Progenitor cell of endocrine pancreas (in vitro differentiated cells): Measurements from ENCODE around the gene CELF3. TPM values are rescaled to one million over a fixed set of nuclear protein-coding genes. Genes with fewer than 3 reads are reported as not detected.

Experiments
- DNase-seq: peaks from one replicate; pipeline ENCODE4 v3.0.0; 2021; ENCODE audit warnings: low spot score; ENCODE audit not compliant: unreplicated experiment
- H3K27ac Mint-ChIP-seq: 2 replicates; pipeline ENCODE4 v1.8.0; 2021; ENCODE audit warnings: mild to moderate bottlenecking, moderate library complexity, mixed read lengths
- H3K27me3 Mint-ChIP-seq: 2 replicates; pipeline ENCODE4 v1.8.0; 2021; ENCODE audit warnings: mixed read lengths
- H3K36me3 Mint-ChIP-seq: 2 replicates; pipeline ENCODE4 v1.8.0; 2022; ENCODE audit warnings: mixed read lengths; ENCODE audit not compliant: insufficient read depth
- H3K4me1 Mint-ChIP-seq: 2 replicates; pipeline ENCODE4 v1.8.0; 2021; ENCODE audit warnings: low read depth, mixed read lengths
- H3K4me3 Mint-ChIP-seq: 2 replicates; pipeline ENCODE4 v1.8.0; 2021; ENCODE audit warnings: low read depth, mild to moderate bottlenecking, moderate library complexity, mixed read lengths
- H3K9me3 Mint-ChIP-seq: 2 replicates; pipeline ENCODE4 v1.8.0; 2021; ENCODE audit warnings: low read depth, mixed read lengths
- total RNA-seq: library from RNA; stranded (reverse); gene quantifications from 2 replicates; pipeline ENCODE4 v1.2.1, GENCODE V29; 2021
- TF ChIP-seq, protein P1 (sequence below): fragments of 200-600 bp; sonication (generic); IDR thresholded peaks from one replicate; pipeline ENCODE4 v1.5.0; 2021; ENCODE audit warnings: antibody characterized with exemption, mild to moderate bottlenecking; ENCODE audit not compliant: unreplicated experiment

CELF3 gene
- total RNA-seq, 1 donor from 2014 or later = 22.6 TPM

GRCh38 chr1:151668090-151668489, 48.5 kb downstream of the CELF3 start:
- TF ChIP-seq, protein P1, sequence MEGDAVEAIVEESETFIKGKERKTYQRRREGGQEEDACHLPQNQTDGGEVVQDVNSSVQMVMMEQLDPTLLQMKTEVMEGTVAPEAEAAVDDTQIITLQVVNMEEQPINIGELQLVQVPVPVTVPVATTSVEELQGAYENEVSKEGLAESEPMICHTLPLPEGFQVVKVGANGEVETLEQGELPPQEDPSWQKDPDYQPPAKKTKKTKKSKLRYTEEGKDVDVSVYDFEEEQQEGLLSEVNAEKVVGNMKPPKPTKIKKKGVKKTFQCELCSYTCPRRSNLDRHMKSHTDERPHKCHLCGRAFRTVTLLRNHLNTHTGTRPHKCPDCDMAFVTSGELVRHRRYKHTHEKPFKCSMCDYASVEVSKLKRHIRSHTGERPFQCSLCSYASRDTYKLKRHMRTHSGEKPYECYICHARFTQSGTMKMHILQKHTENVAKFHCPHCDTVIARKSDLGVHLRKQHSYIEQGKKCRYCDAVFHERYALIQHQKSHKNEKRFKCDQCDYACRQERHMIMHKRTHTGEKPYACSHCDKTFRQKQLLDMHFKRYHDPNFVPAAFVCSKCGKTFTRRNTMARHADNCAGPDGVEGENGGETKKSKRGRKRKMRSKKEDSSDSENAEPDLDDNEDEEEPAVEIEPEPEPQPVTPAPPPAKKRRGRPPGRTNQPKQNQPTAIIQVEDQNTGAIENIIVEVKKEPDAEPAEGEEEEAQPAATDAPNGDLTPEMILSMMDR = no peak
- DNase-seq = no peak
- no peak overlapping the region for H3K4me3 Mint-ChIP-seq
- H3K9me3 Mint-ChIP-seq = peaks cover 16% of the 10 kb centered on the region
- H3K4me1 Mint-ChIP-seq = no peaks in the 10 kb centered on the region
- no peaks in the 10 kb centered on the region for H3K27me3 Mint-ChIP-seq
- peaks cover 36% of the 10 kb centered on the region for H3K36me3 Mint-ChIP-seq
- no peak overlapping the region for H3K27ac Mint-ChIP-seq

DNA sequence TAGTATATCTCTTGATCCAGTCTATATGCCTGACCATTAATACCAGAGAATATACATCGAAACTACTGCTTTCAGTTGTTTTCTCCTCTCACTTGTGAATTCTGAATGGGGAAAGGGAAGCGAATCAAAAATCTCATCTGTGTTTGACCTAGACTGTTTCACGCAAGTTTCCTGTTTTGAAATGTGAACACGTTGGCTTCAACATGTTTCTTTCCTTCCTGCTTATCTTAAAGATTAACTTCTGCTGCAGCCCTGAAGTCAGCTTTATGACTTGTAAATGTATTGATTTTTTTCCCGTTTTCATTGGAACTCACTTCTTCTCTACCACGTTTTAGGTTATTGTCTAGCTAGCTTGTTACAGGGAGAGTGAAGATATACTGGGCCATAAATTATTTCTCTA, 54.9 kb downstream of the CELF3 start:
- H3K4me3 Mint-ChIP-seq = no peak overlapping the region
- H3K4me1 Mint-ChIP-seq = peaks cover 5% of the 10 kb centered on the region
- H3K36me3 Mint-ChIP-seq = peaks cover 19% of the 10 kb centered on the region
- no peaks in the 10 kb centered on the region for H3K9me3 Mint-ChIP-seq
- no peak for DNase-seq
- TF ChIP-seq, protein P1 = no peak
- H3K27me3 Mint-ChIP-seq = no peaks in the 10 kb centered on the region
- H3K27ac Mint-ChIP-seq = peak overlapping the region; percentile 17

DNA sequence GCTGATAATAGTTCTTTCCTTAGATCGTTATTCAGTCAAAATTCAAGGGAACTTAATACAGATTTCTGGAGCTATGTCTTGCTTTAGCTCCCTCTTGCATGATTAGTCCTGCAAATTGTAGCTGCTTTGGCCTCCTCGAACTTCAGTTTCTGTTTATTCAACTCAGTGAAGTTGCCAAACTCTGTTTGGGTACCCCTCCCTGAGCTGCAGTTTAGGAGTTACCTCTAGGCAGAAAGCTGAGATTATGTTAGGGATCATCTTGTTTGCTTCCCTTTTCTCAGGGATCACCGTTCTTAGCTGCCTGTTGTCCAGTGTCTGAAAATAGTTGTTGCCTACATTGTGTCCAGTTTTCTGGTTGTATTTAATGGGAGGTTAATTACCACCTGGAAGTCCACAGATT, 61.2 kb downstream of the CELF3 start:
- Mint-ChIP-seq H3K27ac (peak overlapping the region; percentile 76), H3K4me3 (no peak overlapping the region), H3K4me1 (peaks cover 14% of the 10 kb centered on the region), H3K9me3 (peaks cover 4% of the 10 kb centered on the region), H3K27me3 (no peaks in the 10 kb centered on the region), H3K36me3 (peaks cover 29% of the 10 kb centered on the region)
- DNase-seq = no peak
- TF ChIP-seq, protein P1 = no peak

GRCh38 chr1:151653397-151653796, 63.2 kb downstream of the CELF3 start:
- no peak for DNase-seq
- Mint-ChIP-seq H3K27ac (no peak overlapping the region), H3K4me1 (peaks cover 14% of the 10 kb centered on the region), H3K27me3 (no peaks in the 10 kb centered on the region), H3K36me3 (peaks cover 31% of the 10 kb centered on the region), H3K4me3 (no peak overlapping the region), H3K9me3 (peaks cover 4% of the 10 kb centered on the region)
- TF ChIP-seq, protein P1 = no peak

Other genes with a start within 250 kb of the CELF3 start
- 127 and 128 TPM in 2 replicates for gene CGN, start 205.4 kb downstream of the CELF3 start, total RNA-seq
- gene TUFT1, start 176.5 kb downstream of the CELF3 start, total RNA-seq = 12.5 and 14.4 TPM in 2 replicates
- 50.0 and 50.3 TPM in 2 replicates for gene SNX27, start 104.8 kb downstream of the CELF3 start, total RNA-seq
- 0.51 and 1.2 TPM in 2 replicates for gene RIIAD1, start 4.7 kb upstream of the CELF3 start, total RNA-seq
- 79.4 and 81.0 TPM in 2 replicates for gene MRPL9, start 46.7 kb upstream of the CELF3 start, total RNA-seq
- 16.3 and 16.5 TPM in 2 replicates for gene TDRKH, start 73.7 kb upstream of the CELF3 start, total RNA-seq
- gene LINGO4, start 88.6 kb upstream of the CELF3 start, total RNA-seq = not detected in 2 replicates
- gene RORC, start 115.0 kb upstream of the CELF3 start, total RNA-seq = 0.09 TPM in 1 of 2 replicates, not detected in the other
- 1.00 and 1.3 TPM in 2 replicates for gene C2CD4D, start 123.0 kb upstream of the CELF3 start, total RNA-seq
- gene THEM5, start 136.9 kb upstream of the CELF3 start, total RNA-seq = not detected in 2 replicates
- gene THEM4, start 192.7 kb upstream of the CELF3 start, total RNA-seq = 17.3 and 21.5 TPM in 2 replicates